Measurements from ENCODE around the gene PNMA3.
"Not testable (repeated sequence)": the region's sequence is repeated elsewhere in the genome, so short reads cannot be mapped to it uniquely, and the experiment has no call there.

Gene PNMA3

GRCh38 chrX:153055871-153056749 lies at the start of gene PNMA3:
Gene PNMA3, plus strand, starts transcription at chrX:153056470. Its CDS starts 586 bp downstream, at chrX:153057056.
- no peak for DNase-seq

GRCh38 chrX:153017174-153017573 lies 39.1 kb upstream of the PNMA3 start:
- not testable (repeated sequence) for DNase-seq

GRCh38 chrX:153019166-153019565 lies 37.1 kb upstream of the PNMA3 start:
- DNase-seq: no peak

- DNase-seq: not testable (repeated sequence)
These were observed 29.8 kb upstream of the PNMA3 start for GRCh38 chrX:153026501-153026900.

DNA sequence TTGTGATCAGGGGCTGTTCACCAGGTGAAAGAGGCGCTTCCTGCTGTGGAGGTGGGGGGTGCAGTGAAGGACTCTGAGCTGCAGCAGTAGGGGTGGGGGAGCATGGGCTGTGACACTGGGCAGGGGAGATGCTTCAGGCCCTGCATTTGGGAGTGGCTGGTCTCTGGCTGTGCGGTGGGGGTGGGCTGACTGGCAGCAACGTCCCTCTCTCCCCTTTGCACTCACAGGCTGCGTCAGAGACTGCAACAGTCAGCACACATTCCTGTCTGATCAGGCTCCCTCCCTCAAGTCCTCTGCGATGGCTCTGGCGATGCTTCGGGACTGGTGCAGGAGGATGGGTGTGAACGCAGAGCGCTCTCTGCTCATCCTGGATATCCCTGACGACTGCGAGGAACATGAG lies 27.8 kb upstream of the PNMA3 start:
- not testable (repeated sequence) for DNase-seq

GRCh38 chrX:153029162-153029561 lies 27.1 kb upstream of the PNMA3 start:
- DNase-seq: no peak

DNA sequence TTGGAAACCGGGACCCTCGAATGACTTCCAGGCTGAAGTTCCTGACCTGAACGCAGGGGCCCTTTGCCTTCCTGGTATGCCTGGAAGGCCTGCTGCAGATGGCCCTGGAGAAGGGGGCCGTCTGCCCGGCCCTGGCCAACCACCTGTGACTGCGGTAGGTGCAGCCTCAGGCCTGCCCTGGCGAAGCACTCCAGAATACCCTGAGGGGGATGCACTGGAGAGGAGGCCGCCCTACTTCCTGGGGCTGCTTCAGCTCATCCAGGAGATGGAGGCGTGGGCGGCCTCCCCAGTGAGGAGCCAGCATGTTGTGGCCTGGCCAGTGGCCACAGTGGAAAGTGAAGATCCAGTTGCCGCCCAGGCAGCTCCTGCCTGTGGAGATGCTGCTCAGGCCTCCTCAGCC lies 26.4 kb upstream of the PNMA3 start:
- no peak for DNase-seq

DNA sequence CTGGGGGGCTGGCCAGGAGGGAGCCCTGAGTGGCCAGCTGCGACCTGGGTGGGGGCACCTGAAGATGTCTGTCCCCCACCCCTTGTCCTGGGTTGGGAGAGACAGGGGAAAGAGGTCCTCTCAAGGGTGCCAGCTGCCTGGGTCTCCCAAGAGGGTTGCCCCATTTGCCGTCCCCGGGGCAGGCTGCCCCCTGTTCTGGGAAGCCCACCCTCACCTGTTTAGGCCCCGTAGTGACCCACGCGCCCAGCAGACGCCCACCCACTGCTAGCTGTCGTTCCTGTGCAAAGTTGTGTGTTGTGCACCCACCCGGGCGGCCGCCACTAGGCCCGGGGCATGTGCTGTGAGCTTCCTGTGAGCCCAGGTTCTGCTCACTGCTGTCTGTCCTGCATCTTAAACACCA lies 25.5 kb upstream of the PNMA3 start:
- no peak for DNase-seq

- DNase-seq: no peak
These were observed 23.7 kb upstream of the PNMA3 start for GRCh38 chrX:153032397-153033118.

DNA sequence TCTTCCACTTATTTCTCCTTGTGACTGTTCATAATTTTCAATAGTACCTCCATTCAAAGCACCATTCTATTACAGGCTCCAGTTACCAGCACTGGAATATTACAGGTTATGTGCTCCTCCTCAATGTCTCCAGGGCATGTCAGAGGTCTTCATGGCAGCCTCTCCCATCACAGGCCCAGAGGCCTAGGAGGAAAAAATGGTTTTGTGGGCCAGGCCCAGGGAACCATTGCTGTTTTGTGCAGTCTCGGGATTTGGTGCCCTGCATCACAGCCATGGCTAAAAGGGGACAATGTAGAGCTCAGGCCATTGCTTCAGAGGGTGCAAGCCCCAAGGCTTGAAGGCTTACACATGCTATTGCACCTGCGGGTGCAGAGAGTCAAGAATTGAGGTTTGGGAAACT lies 7.2 kb upstream of the PNMA3 start:
- no peak for DNase-seq

GRCh38 chrX:153052534-153052933 lies 3.7 kb upstream of the PNMA3 start:
- no peak for DNase-seq

DNA sequence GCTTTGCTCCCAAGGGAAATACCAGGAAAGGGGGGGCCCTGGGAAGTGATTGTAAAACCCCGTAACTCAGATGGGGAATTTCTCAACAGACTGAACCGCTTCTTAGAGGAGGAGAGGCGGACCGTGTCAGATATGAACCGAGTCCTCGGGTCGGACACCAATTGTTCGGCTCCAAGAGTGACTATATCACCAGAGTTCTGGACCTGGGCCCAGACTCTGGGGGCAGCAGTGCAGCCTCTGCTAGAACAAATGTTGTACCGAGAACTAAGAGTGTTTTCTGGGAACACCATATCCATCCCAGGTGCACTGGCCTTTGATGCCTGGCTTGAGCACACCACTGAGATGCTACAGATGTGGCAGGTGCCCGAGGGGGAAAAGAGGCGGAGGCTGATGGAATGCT lies 1.0 kb downstream of the PNMA3 start:
- DNase-seq: no peak

- DNase-seq: no peak
These were observed 3.2 kb downstream of the PNMA3 start for GRCh38 chrX:153059191-153060094.

DNA sequence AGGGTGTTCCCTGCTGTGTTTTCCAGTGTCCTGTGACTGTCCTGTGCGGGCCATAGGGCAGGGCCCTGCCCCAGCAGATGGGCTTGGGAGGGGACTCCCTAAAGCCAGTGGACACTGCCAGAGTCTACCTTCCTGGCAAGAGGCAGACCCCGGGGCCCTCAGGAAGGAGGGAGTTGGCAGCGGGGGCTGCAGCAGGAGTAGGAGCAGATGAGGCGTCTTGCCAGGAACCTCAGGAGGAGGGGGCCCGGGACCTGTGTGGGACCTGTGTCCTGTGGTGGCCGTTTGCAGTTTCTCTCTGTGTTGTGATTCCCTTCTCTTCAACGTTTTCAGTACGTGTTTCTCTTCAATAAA lies 3.8 kb downstream of the PNMA3 start:
- no peak for DNase-seq

GRCh38 chrX:153061732-153062131 lies 5.5 kb downstream of the PNMA3 start:
- no peak for DNase-seq

- no peak for DNase-seq
These were observed 7.0 kb downstream of the PNMA3 start for GRCh38 chrX:153063315-153063714.

- no peak for DNase-seq
These were observed 7.8 kb downstream of the PNMA3 start for GRCh38 chrX:153064061-153064460.

- DNase-seq: no peak
These were observed 9.1 kb downstream of the PNMA3 start for GRCh38 chrX:153065389-153065788.

DNA sequence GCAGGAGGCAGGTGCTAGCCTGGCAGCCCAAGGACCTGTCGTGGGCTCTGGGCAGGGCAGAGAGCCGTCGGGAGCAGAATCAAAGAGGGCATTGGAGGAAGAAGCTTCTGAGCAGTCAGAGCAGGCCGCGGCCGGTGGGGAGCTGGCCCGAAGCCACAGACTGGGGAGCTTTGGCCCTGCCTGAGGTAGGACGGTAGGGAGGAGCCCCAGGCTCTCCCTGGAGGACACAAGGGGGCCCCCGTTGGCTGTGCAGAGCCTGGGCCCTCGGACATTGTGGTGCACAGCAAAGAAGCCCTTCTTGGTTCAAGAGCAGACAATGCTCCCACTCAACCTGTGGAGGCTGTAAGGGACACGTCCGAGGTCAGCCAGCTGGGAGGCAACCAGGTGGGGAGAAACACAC lies 10.1 kb downstream of the PNMA3 start:
- DNase-seq: not testable (repeated sequence)

- DNase-seq: not testable (repeated sequence)
These were observed 15.8 kb downstream of the PNMA3 start, which contains the start of gene PNMA6A for GRCh38 chrX:153071909-153072583. Gene PNMA6A, plus strand, starts transcription at chrX:153072454. Its CDS starts 609 bp downstream, at chrX:153073063.

GRCh38 chrX:153073331-153073730 lies 17.1 kb downstream of the PNMA3 start:
- not testable (repeated sequence) for DNase-seq

DNA sequence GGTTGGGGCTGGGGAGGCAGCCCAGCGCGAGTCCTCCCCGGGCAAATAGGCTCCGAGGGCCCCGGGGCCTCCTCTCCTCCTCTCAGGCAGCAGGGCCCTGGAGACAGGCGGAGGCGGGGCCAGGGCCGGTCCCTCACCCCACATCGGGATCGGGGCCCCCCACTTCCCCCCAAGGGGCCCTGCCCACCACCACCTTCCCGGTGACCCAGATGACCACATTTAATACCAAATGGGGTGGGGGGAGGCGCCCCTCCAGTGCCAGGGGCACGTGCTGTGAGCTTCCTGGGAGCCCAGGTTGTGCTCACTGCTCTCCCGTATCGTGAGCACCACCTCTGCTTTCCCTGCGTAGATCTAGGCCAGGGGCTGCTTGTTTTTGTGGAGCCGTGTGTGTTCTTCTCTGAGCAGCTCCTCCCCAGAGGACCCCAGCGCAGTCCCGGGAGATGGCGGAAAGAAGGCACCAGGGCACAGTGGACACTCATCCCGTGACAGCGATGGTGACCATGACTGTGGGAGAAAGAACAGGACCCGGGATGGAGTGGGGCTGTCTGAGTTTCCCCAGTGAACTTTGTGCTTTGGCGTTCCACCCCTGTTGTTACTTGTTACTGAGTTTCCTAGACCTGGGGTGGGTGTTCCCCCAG lies 18.1 kb downstream of the PNMA3 start:
- no peak for DNase-seq
